GM21423 (cell line): Measurements from ENCODE around the gene AVP.

Experiments
- ATAC-seq: cut with Tn5 transposase; IDR thresholded peaks from one replicate; pipeline ENCODE4 v1.9.1; 2021; ENCODE audit warnings: mild to moderate bottlenecking, moderate library complexity; ENCODE audit not compliant: unreplicated experiment

AVP gene

GRCh38 chr20:3109350-3110302 is 25.1 kb upstream of the AVP start:
- ATAC-seq, result no peak

GRCh38 chr20:3107464-3108025 is 23.0 kb upstream of the AVP start:
- ATAC-seq, result no peak

- ATAC-seq, result no peak
These were observed 22.3 kb upstream of the AVP start for GRCh38 chr20:3106658-3107463.

GRCh38 chr20:3106185-3106584 is 21.7 kb upstream of the AVP start:
- ATAC-seq, result no peak

GRCh38 chr20:3105256-3106137 is 21.0 kb upstream of the AVP start:
- no peak for ATAC-seq

- no peak for ATAC-seq
These were observed 19.0 kb upstream of the AVP start for GRCh38 chr20:3103369-3104032.

- no peak for ATAC-seq
These were observed 18.2 kb upstream of the AVP start for GRCh38 chr20:3102575-3103368.

GRCh38 chr20:3101737-3102574 is 17.4 kb upstream of the AVP start:
- ATAC-seq, result no peak

- no peak for ATAC-seq
These were observed 16.7 kb upstream of the AVP start for GRCh38 chr20:3101251-3101650.

GRCh38 chr20:3100480-3100879 is 16.0 kb upstream of the AVP start:
- no peak for ATAC-seq

GRCh38 chr20:3094848-3095629 is 10.5 kb upstream of the AVP start:
- ATAC-seq, result no peak

GRCh38 chr20:3093861-3094361 is 9.4 kb upstream of the AVP start:
- ATAC-seq, result no peak

GRCh38 chr20:3092611-3093379 is 8.3 kb upstream of the AVP start:
- no peak for ATAC-seq

GRCh38 chr20:3090565-3090964 is 6.0 kb upstream of the AVP start:
- ATAC-seq, result no peak

GRCh38 chr20:3088031-3088430 is 3.5 kb upstream of the AVP start:
- no peak for ATAC-seq

GRCh38 chr20:3085571-3086072 is 1.1 kb upstream of the AVP start:
- ATAC-seq, result no peak
